ENCODE data around the gene FAM89A. TPM values are rescaled to one million over a fixed set of nuclear protein-coding genes. Genes with fewer than 3 reads are reported as not detected.
A peak's percentile ranks its signal among the peaks of the same experiment; 100 is the strongest.

FAM89A gene
- total and polyA plus RNA-seq, 9 of the 15 experiments (the other 6 are each of a cell fraction or from before 2014, with no cell fraction given), result 8.7 to 66.2 (median 43.3) TPM

- TF ChIP-seq ZNF165 (CRISPR knock-in tag; IDR thresholded peaks at IDR 0.05; ENCODE audit: borderline replicate concordance) (no peak), BRD9 (IDR thresholded peaks at IDR 0.05; ENCODE audit: low read depth, partially characterized antibody) (peak; percentile 39), MAFG (tag; conservative IDR thresholded peaks at IDR 0.05) (no peak), RBM17 (IDR thresholded peaks at IDR 0.05; ENCODE audit: borderline replicate concordance, low read depth, low read length) (no peak), EP400 (IDR thresholded peaks at IDR 0.05) (0 out of 2 replicates have a peak, but pooled peaks have one; percentile 17), AFF4 (CRISPR knock-in tag; IDR thresholded peaks at IDR 0.05) (no peak), TCF3 (CRISPR knock-in tag; IDR thresholded peaks at IDR 0.05) (peak; percentile 91), ZNF778 (CRISPR knock-in tag; IDR thresholded peaks at IDR 0.05) (no peak), LEF1 (IDR thresholded peaks at IDR 0.05) (0 out of 2 replicates have a peak, but pooled peaks have one; percentile 41), MBD2 (IDR thresholded peaks at IDR 0.05; ENCODE audit: borderline replicate concordance, low read depth) (0 out of 2 replicates have a peak, but pooled peaks have one; percentile 15), TAL1 (IDR thresholded peaks at IDR 0.05) (peak; percentile 88), JUND (IDR thresholded peaks at IDR 0.05; ENCODE audit: borderline replicate concordance, low read depth, low read length) (peak; percentile 50), JUND (tag; IDR thresholded peaks at IDR 0.05; ENCODE audit: borderline replicate concordance, low read depth, low read length) (peak; percentile 53; the same call in 1 of the 3 replicates), ZFX (CRISPR knock-in tag; IDR thresholded peaks at IDR 0.05) (peak; percentile 41; the same call in 1 of the 2 replicates), KLF10 (CRISPR knock-in tag; IDR thresholded peaks at IDR 0.05) (no peak), SRSF7 (optimal IDR thresholded peaks at IDR 0.05; ENCODE audit: low read depth, low read length) (no peak), PKNOX1 (IDR thresholded peaks at IDR 0.05) (peak; percentile 28)
- TF ChIP-seq, protein P1, sequence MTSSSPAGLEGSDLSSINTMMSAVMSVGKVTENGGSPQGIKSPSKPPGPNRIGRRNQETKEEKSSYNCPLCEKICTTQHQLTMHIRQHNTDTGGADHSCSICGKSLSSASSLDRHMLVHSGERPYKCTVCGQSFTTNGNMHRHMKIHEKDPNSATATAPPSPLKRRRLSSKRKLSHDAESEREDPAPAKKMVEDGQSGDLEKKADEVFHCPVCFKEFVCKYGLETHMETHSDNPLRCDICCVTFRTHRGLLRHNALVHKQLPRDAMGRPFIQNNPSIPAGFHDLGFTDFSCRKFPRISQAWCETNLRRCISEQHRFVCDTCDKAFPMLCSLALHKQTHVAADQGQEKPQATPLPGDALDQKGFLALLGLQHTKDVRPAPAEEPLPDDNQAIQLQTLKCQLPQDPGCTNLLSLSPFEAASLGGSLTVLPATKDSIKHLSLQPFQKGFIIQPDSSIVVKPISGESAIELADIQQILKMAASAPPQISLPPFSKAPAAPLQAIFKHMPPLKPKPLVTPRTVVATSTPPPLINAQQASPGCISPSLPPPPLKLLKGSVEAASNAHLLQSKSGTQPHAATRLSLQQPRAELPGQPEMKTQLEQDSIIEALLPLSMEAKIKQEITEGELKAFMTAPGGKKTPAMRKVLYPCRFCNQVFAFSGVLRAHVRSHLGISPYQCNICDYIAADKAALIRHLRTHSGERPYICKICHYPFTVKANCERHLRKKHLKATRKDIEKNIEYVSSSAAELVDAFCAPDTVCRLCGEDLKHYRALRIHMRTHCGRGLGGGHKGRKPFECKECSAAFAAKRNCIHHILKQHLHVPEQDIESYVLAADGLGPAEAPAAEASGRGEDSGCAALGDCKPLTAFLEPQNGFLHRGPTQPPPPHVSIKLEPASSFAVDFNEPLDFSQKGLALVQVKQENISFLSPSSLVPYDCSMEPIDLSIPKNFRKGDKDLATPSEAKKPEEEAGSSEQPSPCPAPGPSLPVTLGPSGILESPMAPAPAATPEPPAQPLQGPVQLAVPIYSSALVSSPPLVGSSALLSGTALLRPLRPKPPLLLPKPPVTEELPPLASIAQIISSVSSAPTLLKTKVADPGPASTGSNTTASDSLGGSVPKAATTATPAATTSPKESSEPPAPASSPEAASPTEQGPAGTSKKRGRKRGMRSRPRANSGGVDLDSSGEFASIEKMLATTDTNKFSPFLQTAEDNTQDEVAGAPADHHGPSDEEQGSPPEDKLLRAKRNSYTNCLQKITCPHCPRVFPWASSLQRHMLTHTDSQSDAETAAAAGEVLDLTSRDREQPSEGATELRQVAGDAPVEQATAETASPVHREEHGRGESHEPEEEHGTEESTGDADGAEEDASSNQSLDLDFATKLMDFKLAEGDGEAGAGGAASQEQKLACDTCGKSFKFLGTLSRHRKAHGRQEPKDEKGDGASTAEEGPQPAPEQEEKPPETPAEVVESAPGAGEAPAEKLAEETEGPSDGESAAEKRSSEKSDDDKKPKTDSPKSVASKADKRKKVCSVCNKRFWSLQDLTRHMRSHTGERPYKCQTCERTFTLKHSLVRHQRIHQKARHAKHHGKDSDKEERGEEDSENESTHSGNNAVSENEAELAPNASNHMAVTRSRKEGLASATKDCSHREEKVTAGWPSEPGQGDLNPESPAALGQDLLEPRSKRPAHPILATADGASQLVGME (CRISPR knock-in tag; IDR thresholded peaks at IDR 0.05), result no peak
Observed at GRCh38 chr1:231073331-231073730, 33.3 kb upstream of the FAM89A start (continued).

Measured in K562 (cell line).